HCT116 (cell line): ENCODE data around the gene DKK1.

Source experiments
- EZH2 ChIP-seq: fragments of 200-600 bp; sonication (generic); IDR thresholded peaks from 2 replicates; pipeline ENCODE4 v1.6.1; 2017; ENCODE audit warnings: antibody characterized with exemption, mixed run types
- POLR2AphosphoS5 ChIP-seq: IDR thresholded peaks from 2 replicates; pipeline ENCODE4 v1.6.1; 2011; ENCODE audit warnings: mild to moderate bottlenecking, low read depth, low read length, moderate library complexity
- RAD21 ChIP-seq: IDR thresholded peaks from 2 replicates; pipeline ENCODE4 v1.6.1; 2012; ENCODE audit warnings: low read depth, mild to moderate bottlenecking
- SRF ChIP-seq: IDR thresholded peaks from 2 replicates; pipeline ENCODE4 v1.6.1; 2012; ENCODE audit warnings: low read depth
- TF ChIP-seq, protein P1 (sequence below), 3 experiments: fragments of 200-600 bp in 1 of 3; sonication (generic) in 1 of 3; IDR thresholded peaks in 2 of 3; conservative IDR thresholded peaks in 1 of 3; 2 replicates each; pipeline ENCODE4 v1.5.1; 2012 to 2017; ENCODE audit warnings: low read depth in 2 of 3, low read length in 2 of 3, antibody characterized with exemption in 1 of 3, borderline replicate concordance in 1 of 3, control low read depth in 1 of 3, mild to moderate bottlenecking in 1 of 3, mixed read lengths in 1 of 3, mixed run types in 1 of 3, moderate library complexity in 1 of 3; ENCODE audit not compliant: insufficient read depth in 1 of 3
- TF ChIP-seq, protein P2 (sequence below): IDR thresholded peaks from 2 replicates; pipeline ENCODE4 v1.6.1; 2012; ENCODE audit warnings: low read depth

DNA sequence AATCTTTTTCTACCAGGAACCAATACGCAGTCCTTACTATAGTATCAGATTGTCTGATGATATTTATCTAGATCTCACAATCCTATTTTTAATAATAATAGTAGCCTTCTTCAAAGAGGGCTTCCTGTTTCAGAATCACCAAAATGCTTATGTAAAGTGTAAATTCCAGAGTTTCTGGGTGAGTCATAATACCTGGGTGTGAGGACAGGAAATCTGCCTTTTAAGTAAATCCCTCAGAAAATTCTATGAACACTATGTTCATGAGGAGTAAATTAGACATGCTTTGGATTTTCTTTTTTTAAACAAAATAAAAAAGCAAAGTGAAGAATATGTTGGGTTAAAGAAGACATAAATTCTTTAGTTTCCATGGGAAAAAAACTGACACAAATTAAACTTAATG, 20.5 kb downstream of the DKK1 start:
- TF ChIP-seq, protein P1, sequence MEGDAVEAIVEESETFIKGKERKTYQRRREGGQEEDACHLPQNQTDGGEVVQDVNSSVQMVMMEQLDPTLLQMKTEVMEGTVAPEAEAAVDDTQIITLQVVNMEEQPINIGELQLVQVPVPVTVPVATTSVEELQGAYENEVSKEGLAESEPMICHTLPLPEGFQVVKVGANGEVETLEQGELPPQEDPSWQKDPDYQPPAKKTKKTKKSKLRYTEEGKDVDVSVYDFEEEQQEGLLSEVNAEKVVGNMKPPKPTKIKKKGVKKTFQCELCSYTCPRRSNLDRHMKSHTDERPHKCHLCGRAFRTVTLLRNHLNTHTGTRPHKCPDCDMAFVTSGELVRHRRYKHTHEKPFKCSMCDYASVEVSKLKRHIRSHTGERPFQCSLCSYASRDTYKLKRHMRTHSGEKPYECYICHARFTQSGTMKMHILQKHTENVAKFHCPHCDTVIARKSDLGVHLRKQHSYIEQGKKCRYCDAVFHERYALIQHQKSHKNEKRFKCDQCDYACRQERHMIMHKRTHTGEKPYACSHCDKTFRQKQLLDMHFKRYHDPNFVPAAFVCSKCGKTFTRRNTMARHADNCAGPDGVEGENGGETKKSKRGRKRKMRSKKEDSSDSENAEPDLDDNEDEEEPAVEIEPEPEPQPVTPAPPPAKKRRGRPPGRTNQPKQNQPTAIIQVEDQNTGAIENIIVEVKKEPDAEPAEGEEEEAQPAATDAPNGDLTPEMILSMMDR (IDR thresholded peaks at IDR 0.05 in 2 of 3, conservative IDR thresholded peaks at IDR 0.05 in 1 of 3; ENCODE audit: borderline replicate concordance in 1 of 3, insufficient read depth in 1 of 3, low read depth in 2 of 3, low read length in 2 of 3) = no peak
- TF ChIP-seq EZH2 = no peak
- TF ChIP-seq SRF = no peak; the same call in 1 of the 2 replicates
- TF ChIP-seq, protein P2, sequence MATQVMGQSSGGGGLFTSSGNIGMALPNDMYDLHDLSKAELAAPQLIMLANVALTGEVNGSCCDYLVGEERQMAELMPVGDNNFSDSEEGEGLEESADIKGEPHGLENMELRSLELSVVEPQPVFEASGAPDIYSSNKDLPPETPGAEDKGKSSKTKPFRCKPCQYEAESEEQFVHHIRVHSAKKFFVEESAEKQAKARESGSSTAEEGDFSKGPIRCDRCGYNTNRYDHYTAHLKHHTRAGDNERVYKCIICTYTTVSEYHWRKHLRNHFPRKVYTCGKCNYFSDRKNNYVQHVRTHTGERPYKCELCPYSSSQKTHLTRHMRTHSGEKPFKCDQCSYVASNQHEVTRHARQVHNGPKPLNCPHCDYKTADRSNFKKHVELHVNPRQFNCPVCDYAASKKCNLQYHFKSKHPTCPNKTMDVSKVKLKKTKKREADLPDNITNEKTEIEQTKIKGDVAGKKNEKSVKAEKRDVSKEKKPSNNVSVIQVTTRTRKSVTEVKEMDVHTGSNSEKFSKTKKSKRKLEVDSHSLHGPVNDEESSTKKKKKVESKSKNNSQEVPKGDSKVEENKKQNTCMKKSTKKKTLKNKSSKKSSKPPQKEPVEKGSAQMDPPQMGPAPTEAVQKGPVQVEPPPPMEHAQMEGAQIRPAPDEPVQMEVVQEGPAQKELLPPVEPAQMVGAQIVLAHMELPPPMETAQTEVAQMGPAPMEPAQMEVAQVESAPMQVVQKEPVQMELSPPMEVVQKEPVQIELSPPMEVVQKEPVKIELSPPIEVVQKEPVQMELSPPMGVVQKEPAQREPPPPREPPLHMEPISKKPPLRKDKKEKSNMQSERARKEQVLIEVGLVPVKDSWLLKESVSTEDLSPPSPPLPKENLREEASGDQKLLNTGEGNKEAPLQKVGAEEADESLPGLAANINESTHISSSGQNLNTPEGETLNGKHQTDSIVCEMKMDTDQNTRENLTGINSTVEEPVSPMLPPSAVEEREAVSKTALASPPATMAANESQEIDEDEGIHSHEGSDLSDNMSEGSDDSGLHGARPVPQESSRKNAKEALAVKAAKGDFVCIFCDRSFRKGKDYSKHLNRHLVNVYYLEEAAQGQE = no peak
- no peak for TF ChIP-seq POLR2AphosphoS5
- no peak for TF ChIP-seq RAD21
